CD4-positive, alpha-beta T cell (primary cell): Measurements from ENCODE around the gene SH3D19. TPM values are rescaled to one million over a fixed set of nuclear protein-coding genes. Genes with fewer than 3 reads are reported as not detected.

Experiments
- ATAC-seq: fragments of 200-7000 bp; cut with Tn5 transposase; one replicate; pipeline ENCODE4 v1.10.0; 2022; ENCODE audit warnings: mild to moderate bottlenecking; ENCODE audit not compliant: poor library complexity
- CTCF ChIA-PET: fragments of 350-600 bp; sonication (Branson Sonifier 250); formaldehyde crosslinking; loops from one replicate; lab custom pipeline; 2021; ENCODE audit warnings: antibody characterized with exemption, inconsistent platforms; lab: Charles Lee
- POLR2A ChIA-PET: fragments of 350-600 bp; sonication (Branson Sonifier 250); formaldehyde crosslinking; loops from one replicate; lab custom pipeline; 2021; ENCODE audit warnings: antibody characterized with exemption, inconsistent platforms; lab: Charles Lee
- DNase-seq, 14 experiments: peaks; one replicate each; pipeline ENCODE4 v3.0.0-alpha.2; 2013 to 2020; ENCODE audit warnings: mixed read lengths in 2 of 14
- H3K27ac ChIP-seq, 2 donors: one replicate each; pipeline versions ENCODE4 v1.5.1 to v1.7.0; 2013; ENCODE audit warnings: low read length in 2 of 2, low read depth in 1 of 2, mild to moderate bottlenecking in 1 of 2
- H3K27me3 ChIP-seq, 2 experiments: 1 replicate in 1 of 2; 2 replicates in 1 of 2; pipeline versions ENCODE4 v1.6.1 to v1.7.0; 2013; ENCODE audit warnings: low read length in 2 of 2, control low read depth in 1 of 2, mild to moderate bottlenecking in 1 of 2, moderate library complexity in 1 of 2; ENCODE audit not compliant: insufficient read depth in 2 of 2, control insufficient read depth in 1 of 2
- H3K36me3 ChIP-seq: one replicate; pipeline ENCODE4 v1.6.1; 2013; ENCODE audit warnings: low read length, control low read depth; ENCODE audit not compliant: insufficient read depth
- H3K4me1 ChIP-seq: one replicate; pipeline ENCODE4 v1.6.1; 2013; ENCODE audit warnings: low read length, control low read depth; ENCODE audit not compliant: insufficient read depth
- H3K4me3 ChIP-seq: one replicate; pipeline ENCODE4 v1.5.1; 2013; ENCODE audit warnings: mild to moderate bottlenecking, low read length, moderate library complexity
- H3K9me3 ChIP-seq, 2 experiments: 1 replicate in 1 of 2; 2 replicates in 1 of 2; pipeline versions ENCODE4 v1.6.1 to v1.7.0; 2013; ENCODE audit warnings: low read length in 2 of 2, mild to moderate bottlenecking in 2 of 2, control low read depth in 1 of 2, moderate library complexity in 1 of 2; ENCODE audit not compliant: control insufficient read depth in 1 of 2, insufficient read depth in 1 of 2
- H3K27ac Mint-ChIP-seq: one replicate; pipeline ENCODE4 v1.8.0; 2020; ENCODE audit warnings: mixed read lengths
- H3K27me3 Mint-ChIP-seq: one replicate; pipeline ENCODE4 v1.8.0; 2021; ENCODE audit warnings: mixed read lengths
- H3K36me3 Mint-ChIP-seq: one replicate; pipeline ENCODE4 v1.8.0; 2021; ENCODE audit warnings: low read depth, mixed read lengths
- H3K4me1 Mint-ChIP-seq: one replicate; pipeline ENCODE4 v1.8.0; 2021; ENCODE audit warnings: low read depth, mixed read lengths
- H3K4me3 Mint-ChIP-seq: one replicate; pipeline ENCODE4 v1.8.0; 2020; ENCODE audit warnings: mild to moderate bottlenecking, mixed read lengths
- H3K9me3 Mint-ChIP-seq: one replicate; pipeline ENCODE4 v1.8.0; 2020; ENCODE audit warnings: mixed read lengths
- CTCF ChIP-seq: fragments of 200-600 bp; IDR thresholded peaks from one replicate; pipeline ENCODE4 v1.8.0; 2022; ENCODE audit warnings: antibody characterized with exemption, mild to moderate bottlenecking
- intact Hi-C, 2 experiments: fragments of 100-400 bp; cut with DNase I in 1 of 2; cut with micrococcal nuclease in 1 of 2; formaldehyde crosslinking; loops; one replicate each; pipeline versions ENCODE4 v1.15.1 to v1.9.0; 2023 to 2025; cut with DNase I, micrococcal nuclease
- total RNA-seq, 174 experiments: library from RNA in 2 of 174; stranded (reverse) in 2 of 174; gene quantifications; one replicate each; pipeline ENCODE4 v1.2.3 and lab custom pipeline; 2021 to 2026

The SH3D19 gene
- total RNA-seq, 2 experiments from 2014 or later: 0.27 TPM; not detected in 1

- intact Hi-C loops: no loop called here
- Mint-ChIP-seq H3K4me3 (no peak overlapping the region), H3K36me3 (no peaks in the 10 kb centered on the region), H3K4me1 (no peaks in the 10 kb centered on the region), H3K27me3 (peaks cover 25% of the 10 kb centered on the region), H3K9me3 (no peaks in the 10 kb centered on the region), H3K27ac (no peak overlapping the region)
- DNase-seq (no peak), ATAC-seq (no peak)
- CTCF ChIA-PET: no interaction called here
- TF ChIP-seq CTCF: no peak
- POLR2A ChIA-PET: no interaction called here
- no peaks in the 10 kb centered on the region for H3K36me3 ChIP-seq
- H3K4me1 ChIP-seq: no peaks in the 10 kb centered on the region
- H3K4me3 ChIP-seq: no peak overlapping the region
- H3K27me3 ChIP-seq: peaks cover 2 to 9% of the 10 kb centered on the region in 2 experiments
- H3K27ac ChIP-seq: no peak overlapping the region
- no peaks in the 10 kb centered on the region for H3K9me3 ChIP-seq
These were observed 161.6 kb downstream of the SH3D19 start for GRCh38 chr4:151163855-151164254.

GRCh38 chr4:151158979-151159378, 166.4 kb downstream of the SH3D19 start:
- no peaks in the 10 kb centered on the region for H3K36me3 Mint-ChIP-seq
- ChIA-PET POLR2A (no interaction called here), CTCF (no interaction called here)
- DNase-seq: no peak
- Histone ChIP-seq H3K9me3 (no peaks in the 10 kb centered on the region), H3K4me1 (no peaks in the 10 kb centered on the region), H3K27me3 (no peaks in the 10 kb centered on the region), H3K4me3 (no peak overlapping the region), H3K36me3 (no peaks in the 10 kb centered on the region), H3K27ac (no peak overlapping the region)
- no peak for ATAC-seq
- H3K9me3 Mint-ChIP-seq: no peaks in the 10 kb centered on the region
- H3K4me3 Mint-ChIP-seq: no peak overlapping the region
- TF ChIP-seq CTCF: no peak
- H3K27ac Mint-ChIP-seq: no peak overlapping the region
- peaks cover 25% of the 10 kb centered on the region for H3K27me3 Mint-ChIP-seq
- H3K4me1 Mint-ChIP-seq: no peaks in the 10 kb centered on the region
- intact Hi-C loops: no loop called here

GRCh38 chr4:151157543-151157942, 167.9 kb downstream of the SH3D19 start:
- intact Hi-C loops: no loop called here
- H3K9me3 Mint-ChIP-seq: no peaks in the 10 kb centered on the region
- ChIA-PET POLR2A (no interaction called here), CTCF (no interaction called here)
- Histone ChIP-seq H3K36me3 (no peaks in the 10 kb centered on the region), H3K27me3 (no peaks in the 10 kb centered on the region), H3K4me3 (no peak overlapping the region), H3K27ac (no peak overlapping the region), H3K9me3 (no peaks in the 10 kb centered on the region), H3K4me1 (no peaks in the 10 kb centered on the region)
- no peaks in the 10 kb centered on the region for H3K36me3 Mint-ChIP-seq
- H3K27ac Mint-ChIP-seq: no peak overlapping the region
- H3K4me3 Mint-ChIP-seq: no peak overlapping the region
- no peak for TF ChIP-seq CTCF
- DNase-seq (no peak), ATAC-seq (no peak)
- H3K27me3 Mint-ChIP-seq: peaks cover 25% of the 10 kb centered on the region
- H3K4me1 Mint-ChIP-seq: no peaks in the 10 kb centered on the region
